Measurements from ENCODE around the gene TRIM2. TPM values are rescaled to one million over a fixed set of nuclear protein-coding genes. Genes with fewer than 3 reads are reported as not detected.

The TRIM2 gene
- total RNA-seq, 1 donor from 2014 or later, result 83.1 TPM

DNA sequence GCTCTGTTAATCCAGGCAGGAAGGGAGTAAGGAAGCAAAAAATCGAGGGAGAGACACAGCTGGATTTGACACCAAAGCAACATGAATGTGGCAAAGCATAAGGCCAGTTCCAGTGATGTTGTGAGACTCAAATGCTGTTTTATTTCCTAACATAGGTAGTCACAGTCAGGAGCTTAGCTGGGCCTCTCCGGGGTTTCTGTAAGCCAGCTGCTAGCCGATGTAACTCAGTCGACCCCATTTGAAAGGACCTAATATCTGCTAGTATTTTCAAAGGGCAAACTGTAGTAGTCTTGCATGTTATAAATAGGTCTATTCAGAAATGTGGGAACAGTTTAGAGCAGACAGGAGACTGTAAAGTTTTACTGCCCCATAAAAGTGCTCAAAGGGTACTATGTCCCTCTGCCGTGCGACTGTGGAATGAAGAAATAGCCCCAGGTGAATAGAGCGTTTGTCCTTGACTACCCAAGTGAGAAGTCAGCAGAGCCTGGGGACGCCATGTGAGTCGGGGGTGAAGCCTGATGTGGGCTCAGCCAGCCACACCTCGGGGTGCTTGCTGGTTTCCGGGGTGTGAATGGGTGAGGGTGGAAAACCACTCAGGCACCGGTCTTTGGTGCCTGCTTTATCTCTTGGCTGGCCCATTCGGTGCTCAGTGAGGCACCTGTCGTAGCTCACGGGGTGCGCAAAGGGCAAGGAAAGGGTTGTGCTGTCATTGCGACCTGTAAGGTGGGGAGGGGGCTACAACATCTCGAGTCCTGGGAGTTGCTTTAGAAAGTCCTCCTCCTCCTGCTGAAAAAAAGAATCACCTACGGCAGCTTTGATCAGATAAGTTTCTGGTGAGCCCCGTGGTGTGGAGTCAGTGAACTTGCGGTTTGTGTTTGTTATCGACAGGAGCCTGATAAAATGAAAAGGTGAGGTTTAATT, 745 bp downstream of the TRIM2 start:
- TF ChIP-seq, protein P1, sequence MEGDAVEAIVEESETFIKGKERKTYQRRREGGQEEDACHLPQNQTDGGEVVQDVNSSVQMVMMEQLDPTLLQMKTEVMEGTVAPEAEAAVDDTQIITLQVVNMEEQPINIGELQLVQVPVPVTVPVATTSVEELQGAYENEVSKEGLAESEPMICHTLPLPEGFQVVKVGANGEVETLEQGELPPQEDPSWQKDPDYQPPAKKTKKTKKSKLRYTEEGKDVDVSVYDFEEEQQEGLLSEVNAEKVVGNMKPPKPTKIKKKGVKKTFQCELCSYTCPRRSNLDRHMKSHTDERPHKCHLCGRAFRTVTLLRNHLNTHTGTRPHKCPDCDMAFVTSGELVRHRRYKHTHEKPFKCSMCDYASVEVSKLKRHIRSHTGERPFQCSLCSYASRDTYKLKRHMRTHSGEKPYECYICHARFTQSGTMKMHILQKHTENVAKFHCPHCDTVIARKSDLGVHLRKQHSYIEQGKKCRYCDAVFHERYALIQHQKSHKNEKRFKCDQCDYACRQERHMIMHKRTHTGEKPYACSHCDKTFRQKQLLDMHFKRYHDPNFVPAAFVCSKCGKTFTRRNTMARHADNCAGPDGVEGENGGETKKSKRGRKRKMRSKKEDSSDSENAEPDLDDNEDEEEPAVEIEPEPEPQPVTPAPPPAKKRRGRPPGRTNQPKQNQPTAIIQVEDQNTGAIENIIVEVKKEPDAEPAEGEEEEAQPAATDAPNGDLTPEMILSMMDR (conservative IDR thresholded peaks at IDR 0.05), result no peak
- DNase-seq (ENCODE audit: extremely low spot score, unreplicated experiment), result no peak
- Mint-ChIP-seq H3K27ac (peak overlapping the region; percentile 78), H3K4me3 (peak overlapping the region; percentile 84), H3K36me3 (no peaks in the 10 kb centered on the region), H3K9me3 (no peaks in the 10 kb centered on the region), H3K27me3 (no peaks in the 10 kb centered on the region), H3K4me1 (ENCODE audit: unreplicated experiment) (peaks cover 31% of the 10 kb centered on the region)

DNA sequence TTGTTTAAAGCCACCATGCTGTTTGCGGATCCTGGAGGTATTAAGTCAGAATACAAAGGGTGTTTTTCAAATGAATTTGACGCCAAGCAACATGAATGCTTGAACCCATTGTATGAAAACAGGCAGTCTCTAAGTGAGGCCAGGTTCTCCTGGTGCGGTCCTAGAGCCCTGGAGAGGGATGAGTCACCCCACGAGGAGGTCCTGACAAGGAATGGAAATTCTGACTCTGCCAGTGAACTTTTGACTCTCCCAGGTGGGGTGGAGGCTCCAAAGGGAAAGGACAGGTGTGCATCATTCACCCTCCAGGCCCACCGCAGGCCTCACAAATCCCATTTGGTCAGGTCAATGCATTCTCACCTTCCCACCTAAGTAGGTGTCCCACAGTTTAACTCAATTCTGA, 1.5 kb downstream of the TRIM2 start:
- H3K9me3 Mint-ChIP-seq, result no peaks in the 10 kb centered on the region
- peak overlapping the region; percentile 84 for H3K4me3 Mint-ChIP-seq
- peak overlapping the region; percentile 78 for H3K27ac Mint-ChIP-seq
- H3K27me3 Mint-ChIP-seq, result no peaks in the 10 kb centered on the region
- TF ChIP-seq, protein P1 (conservative IDR thresholded peaks at IDR 0.05), result no peak
- H3K4me1 Mint-ChIP-seq (ENCODE audit: unreplicated experiment), result peaks cover 31% of the 10 kb centered on the region
- no peak for DNase-seq (ENCODE audit: extremely low spot score, unreplicated experiment)
- no peaks in the 10 kb centered on the region for H3K36me3 Mint-ChIP-seq

DNA sequence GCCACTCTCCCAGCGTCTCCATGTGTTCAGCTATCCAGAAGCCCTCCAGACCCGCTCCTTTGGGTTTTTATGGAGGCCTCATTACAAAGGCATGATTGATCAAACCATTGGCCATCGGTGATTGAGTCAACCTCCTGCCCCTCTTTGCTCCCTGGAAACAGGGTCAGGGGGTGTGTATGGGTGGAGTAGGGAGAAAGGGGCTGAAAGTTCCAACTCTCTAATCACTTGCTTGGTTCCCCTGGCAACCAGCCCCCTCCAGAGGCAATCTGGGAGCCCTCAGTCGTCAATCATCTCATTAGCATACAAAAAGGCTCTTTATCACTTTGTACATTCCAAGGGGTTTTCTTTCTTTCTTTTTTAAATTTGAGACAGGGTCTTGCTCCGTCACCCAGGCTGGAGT, 2.3 kb downstream of the TRIM2 start:
- Mint-ChIP-seq H3K9me3 (no peaks in the 10 kb centered on the region), H3K27me3 (no peaks in the 10 kb centered on the region), H3K27ac (no peak overlapping the region), H3K4me3 (peak overlapping the region; percentile 66), H3K4me1 (ENCODE audit: unreplicated experiment) (peaks cover 31% of the 10 kb centered on the region), H3K36me3 (no peaks in the 10 kb centered on the region)
- TF ChIP-seq, protein P1 (conservative IDR thresholded peaks at IDR 0.05), result no peak
- no peak for DNase-seq (ENCODE audit: extremely low spot score, unreplicated experiment)

DNA sequence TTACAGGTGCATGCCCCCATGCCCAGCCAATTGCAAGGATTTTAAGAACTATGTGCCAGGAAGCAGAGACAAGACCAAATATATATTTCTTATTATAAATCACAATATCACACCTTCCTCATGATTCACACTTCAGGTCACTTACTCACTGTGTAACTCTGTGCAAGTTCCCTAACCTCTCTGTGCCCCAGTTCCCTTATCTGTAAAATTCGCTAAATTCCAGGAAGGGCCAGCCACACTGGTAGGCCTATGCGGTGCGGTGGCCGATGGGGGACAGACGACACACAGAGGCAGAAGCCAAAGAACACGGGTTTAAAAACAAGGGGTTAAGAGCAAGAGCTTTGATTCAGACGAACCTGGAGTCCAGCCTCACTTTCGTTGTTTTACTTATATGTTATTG, 2.8 kb downstream of the TRIM2 start:
- Mint-ChIP-seq H3K27me3 (no peaks in the 10 kb centered on the region), H3K4me3 (peak overlapping the region; percentile 66), H3K36me3 (no peaks in the 10 kb centered on the region), H3K4me1 (ENCODE audit: unreplicated experiment) (peaks cover 34% of the 10 kb centered on the region), H3K9me3 (no peaks in the 10 kb centered on the region), H3K27ac (no peak overlapping the region)
- DNase-seq (ENCODE audit: extremely low spot score, unreplicated experiment), result no peak
- TF ChIP-seq, protein P1 (conservative IDR thresholded peaks at IDR 0.05), result no peak

DNA sequence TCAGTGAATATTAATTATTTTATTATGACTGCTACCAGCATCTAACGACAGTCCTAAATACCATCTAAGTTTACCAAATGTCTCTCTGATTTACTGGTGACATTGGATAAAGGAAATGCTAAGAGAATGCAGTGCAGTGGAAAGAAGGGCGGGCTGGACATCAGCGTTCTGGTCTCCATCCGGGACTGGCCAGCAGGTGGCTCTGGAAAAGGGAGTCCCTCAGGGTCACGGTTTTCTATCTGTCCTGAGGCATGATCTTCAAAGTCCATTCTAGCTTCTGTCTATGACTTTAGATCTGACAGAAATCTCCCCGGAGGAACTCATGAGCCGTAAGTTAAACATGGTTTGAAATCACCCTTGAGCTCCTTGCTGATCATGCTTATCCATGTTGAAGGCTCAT, 3.3 kb downstream of the TRIM2 start:
- no peaks in the 10 kb centered on the region for H3K9me3 Mint-ChIP-seq
- no peak overlapping the region for H3K27ac Mint-ChIP-seq
- DNase-seq (ENCODE audit: extremely low spot score, unreplicated experiment), result no peak
- TF ChIP-seq, protein P1 (conservative IDR thresholded peaks at IDR 0.05), result peak; percentile 75
- no peaks in the 10 kb centered on the region for H3K36me3 Mint-ChIP-seq
- no peaks in the 10 kb centered on the region for H3K27me3 Mint-ChIP-seq
- H3K4me3 Mint-ChIP-seq, result peak overlapping the region; percentile 66
- H3K4me1 Mint-ChIP-seq (ENCODE audit: unreplicated experiment), result peaks cover 39% of the 10 kb centered on the region
